Lower leg skin (tissue), 3 donors: Measurements from ENCODE around the gene PRTFDC1.

Experiments
- CTCF ChIP-seq, 3 donors: fragments of 450-650 bp; IDR thresholded peaks; one replicate each; pipeline ENCODE4 v1.5.1; 2016; ENCODE audit warnings: antibody characterized with exemption in 3 of 3, mild to moderate bottlenecking in 3 of 3, moderate library complexity in 2 of 3
- POLR2A ChIP-seq, 2 donors: fragments of 450-650 bp; IDR thresholded peaks; one replicate each; pipeline ENCODE4 v1.6.1; 2016 to 2017; ENCODE audit warnings: antibody characterized with exemption in 2 of 2, mild to moderate bottlenecking in 1 of 2, moderate library complexity in 1 of 2

DNA sequence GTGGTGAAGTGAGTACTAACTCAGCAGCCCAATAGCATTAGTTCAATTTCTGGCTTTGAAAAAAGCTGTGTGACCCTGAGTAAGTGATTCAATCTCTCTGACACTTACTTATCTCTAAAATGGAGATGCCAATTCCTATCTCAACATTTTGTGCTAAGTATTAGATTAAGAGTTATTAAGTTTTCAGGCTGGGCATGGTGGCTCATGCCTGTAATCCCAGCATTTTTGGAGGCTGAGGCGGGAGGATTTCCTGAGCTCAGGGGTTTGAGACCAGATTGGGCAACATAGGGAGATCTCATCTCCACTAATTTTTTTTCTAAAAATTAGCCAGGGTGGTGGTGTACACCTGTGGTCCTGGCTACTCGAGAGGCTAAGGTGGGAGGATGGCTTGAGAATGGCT, 109.5 kb downstream of the PRTFDC1 start:
- TF ChIP-seq POLR2A (IDR thresholded peaks at IDR 0.05) (no peak), CTCF (IDR thresholded peaks at IDR 0.05) (no peak)
